HL-60/S4 treated with phorbol 12-myristate 13-acetate at 8.2 ng/mL for 4 days and 3 days (cell line): ENCODE measurements around the gene TENT5C.

Experiments
- in situ Hi-C: fragments of 300-500 bp; cut with MboI; formaldehyde crosslinking; loops from 2 replicates; pipeline ENCODE4 v1.15.0; 2022; ENCODE audit warnings: low sequenced_read_pairs

Gene TENT5C

DNA sequence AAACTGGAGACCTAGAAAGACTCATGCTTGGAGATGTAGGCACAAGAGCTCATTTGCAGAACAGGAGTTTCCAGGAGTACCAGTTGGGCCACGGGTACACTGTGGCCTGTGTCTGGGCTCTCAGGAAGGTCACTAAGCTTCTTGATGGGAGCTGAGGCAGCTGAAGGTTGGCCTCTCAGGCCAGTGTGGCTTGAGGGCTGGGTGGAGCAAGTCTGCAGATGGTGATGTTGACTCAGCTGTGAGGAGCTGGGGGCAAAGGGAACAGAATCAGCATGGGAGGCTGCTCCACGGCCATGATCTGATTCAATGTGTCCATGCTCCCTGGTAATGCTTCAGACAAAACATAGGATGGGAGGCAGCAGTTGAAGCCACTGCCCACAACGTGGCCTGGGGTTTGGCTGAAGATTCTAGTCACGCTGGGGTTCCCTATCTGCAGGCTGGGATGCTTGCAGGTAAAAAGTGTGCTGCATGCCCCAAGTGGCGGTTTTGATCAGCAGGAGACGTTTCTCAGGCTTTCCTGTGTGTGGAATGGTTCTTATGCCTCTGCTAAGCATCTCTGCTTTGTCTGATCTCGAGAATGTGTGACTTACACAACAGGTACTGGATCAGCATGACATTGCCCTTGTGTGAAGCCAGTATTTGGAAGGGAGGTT lies 15.4 kb upstream of the TENT5C start:
- in situ Hi-C loops: no loop called here

DNA sequence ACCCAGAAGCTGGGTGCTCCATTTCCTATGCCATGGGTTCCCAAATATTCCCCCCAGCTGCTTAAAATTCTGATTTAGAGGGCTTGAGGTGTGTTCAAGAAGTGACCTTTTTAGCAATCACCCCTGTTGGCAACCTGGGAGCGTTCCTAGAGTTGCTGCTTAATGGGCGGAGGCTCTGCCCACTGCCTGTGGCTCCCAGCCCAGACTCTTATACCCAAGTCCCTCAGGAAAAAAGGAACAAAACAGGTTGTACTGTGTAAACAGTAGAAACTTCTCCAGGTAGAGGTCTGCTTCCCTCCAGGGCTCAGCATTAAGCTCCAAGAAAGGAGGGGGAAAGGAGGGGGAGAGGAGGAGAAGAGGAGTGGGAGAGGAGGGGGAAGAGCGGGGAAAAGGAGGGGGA lies 14.6 kb upstream of the TENT5C start:
- in situ Hi-C loops: no loop called here

DNA sequence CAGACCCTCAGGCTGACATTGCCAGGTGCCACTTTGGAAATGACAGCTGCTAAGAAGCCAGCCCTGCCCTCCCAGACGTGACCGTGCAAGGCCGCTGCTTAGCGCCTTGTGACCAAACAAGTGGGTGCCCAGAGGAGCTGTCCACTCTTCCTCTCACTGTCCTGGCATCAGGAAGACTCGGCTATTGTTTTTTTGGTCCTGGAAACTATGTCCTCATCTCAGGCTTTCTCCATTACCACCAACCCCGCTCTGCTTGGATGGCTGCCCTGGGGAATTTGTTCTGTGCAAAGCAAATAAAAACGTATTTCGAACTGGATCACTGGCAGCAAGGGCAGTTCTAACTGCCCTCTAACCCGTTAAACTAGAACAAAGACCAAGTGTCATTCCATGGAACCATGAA lies 13.7 kb upstream of the TENT5C start:
- in situ Hi-C loops: no loop called here

DNA sequence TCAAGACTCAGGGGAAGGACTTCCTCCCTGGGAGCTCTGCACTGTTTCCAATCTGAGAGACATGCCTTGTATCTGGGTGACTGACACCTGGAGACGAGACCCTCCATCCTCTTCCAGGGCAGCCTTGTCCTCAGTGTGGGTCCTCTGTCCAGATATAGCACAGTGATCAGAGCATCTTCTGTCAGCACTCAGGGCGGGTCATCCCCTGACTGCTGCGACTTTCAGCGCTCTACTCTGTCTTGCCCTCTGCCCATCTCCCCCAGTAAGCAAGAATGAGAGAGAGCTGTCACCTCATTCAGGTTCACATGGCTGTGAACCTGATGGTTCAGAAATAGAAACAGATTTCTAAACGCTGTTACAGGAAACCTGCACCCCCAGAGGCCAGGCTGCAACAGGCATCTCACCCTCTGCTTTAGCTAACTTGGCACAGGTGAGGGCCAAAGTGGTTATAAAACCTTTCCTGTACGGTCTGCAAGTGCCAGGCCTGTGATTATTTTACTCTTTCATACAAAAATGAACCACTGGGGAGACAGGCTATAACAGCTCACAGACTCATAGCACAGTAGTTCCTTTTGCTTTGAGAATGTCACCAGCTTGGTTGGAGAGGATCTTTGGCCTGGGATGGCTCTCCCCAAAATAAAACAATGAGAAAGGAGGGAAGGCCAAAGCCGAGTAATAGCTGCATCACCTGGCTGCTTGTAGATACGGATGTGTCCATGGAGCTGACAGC lies 11.4 kb upstream of the TENT5C start:
- in situ Hi-C loops: no loop called here

DNA sequence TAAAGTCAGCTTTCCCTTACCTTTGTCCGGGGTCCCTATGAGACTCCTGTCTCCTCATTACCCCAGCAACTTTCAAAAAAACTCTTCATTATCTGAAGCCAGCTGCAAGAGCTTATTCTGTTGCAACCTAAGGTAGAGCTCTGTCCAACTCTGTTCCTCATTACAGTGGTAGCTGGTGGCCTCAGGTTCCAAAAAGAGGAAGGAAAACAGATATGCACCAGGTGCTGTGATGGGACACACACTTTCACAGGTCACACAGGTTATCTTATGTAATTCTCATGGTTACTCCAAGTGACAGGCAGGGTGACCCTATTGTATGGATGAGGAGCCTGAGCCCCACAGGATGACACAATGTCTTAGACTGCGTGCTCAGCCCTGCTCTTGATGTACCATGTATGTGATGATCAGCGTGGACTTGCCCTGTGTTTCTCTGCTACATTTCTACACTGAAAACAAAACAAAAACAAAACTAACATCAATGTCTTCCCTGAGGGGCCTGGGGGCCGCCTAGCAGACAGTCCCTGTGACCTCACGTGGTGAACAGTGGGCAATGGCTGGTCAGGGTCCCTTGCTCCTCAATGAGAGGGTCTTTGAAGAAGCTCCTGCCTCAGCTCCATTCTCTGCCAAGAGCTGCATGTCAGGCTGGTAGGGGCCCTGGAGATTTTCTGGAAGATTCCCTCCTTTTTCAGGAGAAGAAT lies 9.7 kb upstream of the TENT5C start:
- in situ Hi-C loops: no loop called here

DNA sequence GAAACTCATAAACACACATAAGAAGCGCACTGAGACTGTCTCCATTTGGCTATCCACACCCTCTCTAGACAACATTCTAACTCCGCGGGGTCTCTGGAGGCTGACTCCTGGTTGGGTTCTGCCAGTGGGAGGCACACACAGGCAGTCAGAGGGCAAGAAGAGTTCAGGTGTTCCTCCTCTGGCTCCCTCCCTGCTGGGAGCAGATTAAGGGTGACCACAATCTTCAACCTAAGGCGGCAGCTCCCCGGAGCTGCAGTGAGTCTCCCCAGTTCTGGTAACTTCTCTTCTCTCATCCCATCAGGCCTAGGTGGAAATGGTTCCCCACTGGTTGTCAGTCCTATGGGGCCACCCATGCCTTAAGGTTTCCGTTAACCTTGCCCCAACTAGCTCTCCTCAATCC lies 7.4 kb upstream of the TENT5C start:
- in situ Hi-C loops: no loop called here

DNA sequence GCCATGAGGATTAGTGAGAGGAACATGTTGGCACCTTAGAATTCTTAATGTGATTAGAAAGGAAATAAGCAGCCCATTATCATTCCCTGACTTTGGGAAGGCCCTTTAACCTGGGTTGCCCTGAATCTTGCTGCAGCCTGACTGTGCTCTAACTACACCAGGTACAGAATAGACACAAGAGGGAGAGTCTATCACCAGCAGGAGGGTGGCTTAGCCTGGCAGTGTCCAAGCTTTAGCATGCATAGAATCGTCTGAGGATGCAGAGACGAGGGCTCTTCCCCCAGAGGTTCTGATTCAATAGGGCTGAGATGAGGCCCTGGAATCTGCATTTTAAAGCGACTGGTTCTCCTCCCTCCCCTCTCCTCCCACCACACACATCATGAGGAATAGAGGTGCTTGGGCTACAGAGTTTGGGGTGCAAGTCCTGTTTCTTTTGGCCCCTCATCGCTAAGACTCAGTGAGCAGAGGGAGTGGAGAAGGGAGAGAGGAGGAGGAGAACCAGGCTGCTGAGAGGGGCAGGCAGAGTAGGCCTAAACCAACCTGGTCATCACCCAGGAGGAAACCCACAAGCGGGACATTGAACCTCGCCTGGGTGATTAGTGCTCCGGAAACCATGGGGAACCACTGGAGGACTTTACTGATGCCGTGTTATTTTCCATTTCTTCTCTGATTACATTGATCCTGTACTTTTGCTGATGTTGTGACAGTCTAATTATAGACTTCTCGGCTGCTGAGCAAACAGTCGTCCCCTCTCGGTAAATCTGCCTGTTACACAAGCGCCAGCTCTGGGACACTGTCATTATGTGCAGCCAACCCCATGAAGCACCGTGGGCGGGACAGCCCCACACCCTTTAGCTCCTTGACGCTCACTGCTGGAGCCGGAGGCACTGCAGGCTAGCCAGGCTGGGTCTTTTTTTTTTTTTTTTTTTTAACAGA lies 6.3 kb upstream of the TENT5C start:
- in situ Hi-C loops: no loop called here

DNA sequence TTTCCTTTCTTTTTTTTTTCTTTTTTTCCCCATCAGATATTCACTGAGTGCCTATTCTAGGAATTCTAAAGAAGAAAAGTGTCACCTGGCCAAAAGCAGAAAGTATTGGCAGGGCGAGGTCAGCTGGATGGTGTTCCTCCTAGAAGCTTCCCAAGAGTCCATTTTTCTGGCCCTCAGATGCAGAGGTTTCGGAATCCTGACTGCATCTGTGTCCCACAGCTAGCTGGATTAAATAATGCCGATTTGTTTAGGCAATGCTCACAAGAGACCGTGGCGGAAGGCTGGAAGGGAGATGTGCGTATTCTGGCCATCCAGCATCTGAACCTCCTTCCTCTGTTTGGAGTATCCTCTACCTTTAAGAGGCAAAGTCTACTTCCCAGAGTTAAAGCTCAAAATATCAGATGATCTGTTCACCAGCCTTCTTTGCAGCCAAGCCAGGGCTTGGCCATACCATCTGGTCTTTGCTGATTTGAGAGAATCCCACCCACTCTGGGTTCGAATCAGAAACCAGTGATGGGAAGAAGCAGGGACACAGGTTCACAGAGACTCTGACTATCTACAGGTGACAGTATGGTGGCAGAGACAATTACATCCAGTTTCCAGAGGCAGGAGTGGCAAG lies 5.4 kb upstream of the TENT5C start:
- in situ Hi-C loops: no loop called here

DNA sequence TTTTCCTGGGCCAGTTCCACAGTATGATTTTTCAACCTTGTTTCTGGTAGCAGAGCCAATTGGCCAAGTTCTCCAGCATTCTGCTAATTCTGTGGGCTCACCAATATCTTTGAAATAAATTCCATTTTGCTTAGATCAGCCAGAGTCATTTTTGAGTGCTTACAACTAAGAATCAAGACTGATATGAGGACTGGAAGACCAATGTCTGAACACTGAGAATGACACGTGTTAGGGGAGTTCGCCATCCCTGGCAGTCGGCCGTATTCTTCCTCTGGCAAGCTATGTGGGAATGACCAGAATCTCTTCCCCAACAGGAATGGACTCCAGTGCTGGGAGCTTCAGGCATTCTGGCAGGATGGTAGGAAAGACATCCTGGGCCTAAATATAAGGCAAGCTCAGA lies 4.9 kb upstream of the TENT5C start:
- in situ Hi-C loops: no loop called here

DNA sequence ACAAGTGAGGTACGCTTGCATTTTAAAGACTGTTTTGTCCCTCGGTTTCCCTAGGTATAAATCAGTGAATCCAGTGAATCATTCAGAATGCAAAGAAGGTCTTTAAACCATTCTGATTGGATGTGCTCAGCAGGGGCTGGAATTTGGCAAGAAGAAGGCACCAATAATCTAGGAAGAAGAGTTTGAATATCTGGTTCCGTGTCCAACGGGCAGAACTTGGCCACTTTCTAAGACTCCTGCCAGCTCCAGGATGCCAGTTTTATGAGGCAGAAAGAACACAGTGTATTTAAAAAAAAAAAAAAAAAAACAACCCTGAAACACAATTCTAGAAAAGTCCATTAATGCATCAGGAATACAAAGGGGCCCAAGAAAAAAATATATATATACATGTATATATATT lies 3.0 kb upstream of the TENT5C start:
- in situ Hi-C loops: no loop called here

DNA sequence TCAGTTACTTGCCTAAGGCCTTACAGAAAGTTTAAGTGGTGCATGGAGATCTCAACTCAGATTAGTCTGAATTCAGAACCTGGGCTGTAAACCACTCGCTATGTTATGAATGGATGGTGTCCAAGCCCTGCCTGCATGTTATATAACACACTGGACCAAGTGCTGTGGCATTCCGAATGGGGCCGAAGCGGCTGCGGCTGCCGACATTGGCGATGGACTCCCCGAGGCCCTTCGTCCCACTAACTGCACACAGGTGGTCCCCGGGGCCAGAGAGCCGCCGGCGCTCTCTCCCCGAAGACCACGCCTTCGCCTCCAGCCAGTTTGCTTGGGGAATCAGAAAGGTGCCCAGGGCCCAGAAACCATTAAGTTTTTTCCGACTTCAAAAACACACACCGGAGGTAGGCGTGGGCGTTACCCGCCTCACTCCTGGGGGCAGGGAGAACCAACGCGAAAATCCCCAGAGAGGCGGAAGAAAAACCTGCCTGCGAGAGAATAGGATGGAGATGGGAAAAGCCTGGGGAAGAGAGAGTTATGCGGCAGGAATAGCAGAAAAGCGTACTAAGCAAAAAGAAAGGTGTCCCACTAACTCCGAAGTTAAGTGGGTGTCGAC lies 579 bp upstream of the TENT5C start:
- in situ Hi-C loops: no loop called here

DNA sequence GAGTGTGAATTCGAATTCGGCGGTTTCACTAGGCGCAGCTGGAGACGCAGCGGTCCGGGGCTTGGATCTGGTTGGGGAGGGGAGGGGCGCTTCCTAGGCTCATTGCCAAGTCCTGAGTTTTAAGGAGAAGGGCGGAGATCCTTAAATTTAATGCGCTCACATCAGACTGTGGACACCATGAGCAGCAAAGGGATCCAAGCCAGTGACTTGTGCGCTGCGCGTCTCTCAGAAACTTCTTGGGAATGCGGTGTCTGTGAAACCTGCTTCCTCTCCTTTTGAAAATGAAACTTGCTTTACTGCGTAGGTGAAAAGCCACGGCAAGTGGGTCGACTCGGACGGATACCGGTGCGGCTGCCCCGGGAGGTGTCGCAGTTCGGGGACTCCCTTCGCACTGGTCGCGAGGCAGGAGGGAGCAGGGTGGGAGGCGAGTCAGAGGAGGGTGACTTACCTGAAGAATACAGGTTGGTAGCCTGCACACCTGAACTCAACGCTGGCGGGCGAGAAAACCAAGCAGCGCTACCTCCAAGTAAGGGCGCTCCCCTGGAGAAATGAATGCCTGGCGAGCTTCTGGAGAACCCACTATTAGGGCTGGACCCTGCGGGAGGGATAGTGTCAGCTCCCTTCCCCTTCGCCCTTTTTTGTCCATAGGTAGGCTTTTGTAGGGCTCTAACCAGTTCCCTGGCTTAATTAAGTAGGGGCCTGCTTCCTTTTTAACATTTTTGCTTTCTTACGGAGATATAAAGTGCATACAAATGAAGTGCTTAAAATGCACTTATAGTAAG lies 992 bp downstream of the TENT5C start:
- in situ Hi-C loops: no loop called here

DNA sequence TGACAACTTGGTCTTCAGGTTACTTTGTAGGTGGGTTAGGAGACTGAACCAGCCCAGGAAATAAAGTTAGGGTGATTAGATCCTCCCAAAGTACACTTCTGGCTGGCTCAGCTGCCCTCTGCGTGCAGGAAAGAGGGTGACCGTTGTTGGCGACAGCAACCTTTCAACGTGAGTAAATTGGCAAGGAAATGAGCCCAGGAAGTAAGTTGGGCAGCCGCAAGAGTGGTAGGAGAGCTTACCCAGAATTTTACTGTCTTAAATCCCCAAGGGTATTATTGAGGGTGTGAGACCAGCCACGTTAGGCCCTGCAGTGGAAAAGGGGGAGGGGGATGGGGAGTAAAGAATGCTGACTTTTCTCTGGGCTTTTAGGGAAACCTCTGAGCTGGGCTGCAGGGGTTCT lies 1.6 kb downstream of the TENT5C start:
- in situ Hi-C loops: no loop called here

DNA sequence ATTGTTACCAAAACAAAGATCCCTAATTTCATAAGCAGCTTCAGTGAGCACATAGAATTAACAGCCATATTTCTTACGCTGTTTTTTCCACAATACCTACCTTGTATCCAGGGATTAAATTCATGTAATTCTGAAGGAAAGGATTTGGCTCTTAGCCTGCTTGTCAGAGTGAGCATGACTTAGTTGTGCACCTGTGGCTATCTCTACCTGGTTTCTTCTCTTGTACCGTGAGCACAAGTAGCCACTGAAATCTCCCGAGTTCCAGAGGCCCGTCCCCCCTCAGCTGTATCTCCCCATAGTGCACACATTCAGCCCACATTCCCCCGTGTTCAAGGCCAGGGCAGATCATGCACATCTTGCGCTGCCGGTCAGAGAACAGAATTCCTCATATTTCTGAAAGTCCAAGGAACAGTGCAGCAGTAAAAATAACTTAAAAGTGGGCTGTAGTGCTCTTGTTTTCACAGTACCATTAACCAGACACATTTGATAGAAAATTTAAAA lies 2.3 kb downstream of the TENT5C start:
- in situ Hi-C loops: no loop called here

DNA sequence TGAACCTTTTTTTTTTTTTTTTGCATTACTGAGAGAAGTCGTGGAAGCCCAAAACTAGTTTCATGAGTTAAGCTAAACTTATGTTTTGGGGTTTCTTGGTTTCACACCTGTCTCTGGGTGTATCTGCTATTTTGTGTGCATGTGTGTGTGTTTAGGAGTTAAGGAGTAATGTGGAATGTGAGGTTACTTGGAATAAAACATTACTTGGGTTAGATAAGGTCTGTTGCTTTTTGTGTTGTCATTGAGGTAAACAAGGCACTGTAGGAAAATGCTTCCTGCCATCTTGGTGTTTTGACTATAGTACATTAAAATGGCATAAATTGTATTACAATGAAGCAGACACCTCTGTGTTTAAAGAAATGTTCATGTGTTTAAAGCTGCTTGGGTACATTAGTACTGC lies 2.9 kb downstream of the TENT5C start:
- in situ Hi-C loops: no loop called here

DNA sequence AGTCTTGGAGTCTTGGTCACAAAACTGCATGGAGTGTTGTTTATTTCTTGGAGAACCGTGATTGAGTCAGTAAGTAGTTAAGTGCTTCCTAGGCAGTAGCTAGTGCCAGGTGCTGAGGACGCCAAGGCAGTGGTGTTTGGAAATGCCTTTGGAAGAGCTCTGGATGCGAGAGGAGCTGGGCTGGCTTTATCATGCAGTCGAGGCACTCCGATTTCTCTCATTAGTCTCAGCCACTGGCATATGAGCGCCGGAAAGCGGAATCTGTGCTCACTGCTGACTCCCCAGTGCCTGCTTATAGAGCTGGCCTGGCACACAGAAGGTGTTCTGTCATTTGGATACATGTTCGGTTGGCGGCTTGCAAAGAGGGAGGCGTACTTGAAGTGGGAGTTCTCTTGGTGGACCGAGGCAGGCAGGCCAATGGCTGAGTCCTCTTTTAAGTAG lies 3.6 kb downstream of the TENT5C start:
- in situ Hi-C loops: no loop called here

DNA sequence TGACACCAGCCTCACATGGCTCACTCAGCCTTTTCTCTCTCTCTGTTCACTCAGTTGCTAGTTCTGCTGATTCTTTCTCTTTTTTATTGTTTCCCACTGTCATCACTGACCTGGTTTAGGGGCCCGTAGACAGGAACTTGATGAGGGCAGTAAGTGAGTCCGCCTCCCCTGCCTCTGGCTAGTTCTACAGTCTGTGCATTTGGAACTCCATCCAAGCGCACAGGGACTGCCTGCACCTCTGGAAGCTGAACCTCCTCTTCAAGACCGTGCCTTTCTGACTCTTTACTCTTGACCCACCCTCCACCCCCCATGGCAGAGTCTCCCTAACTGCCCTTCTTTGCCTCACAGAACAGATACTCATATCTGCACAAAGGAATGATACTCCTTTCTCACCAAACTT lies 4.2 kb downstream of the TENT5C start:
- in situ Hi-C loops: no loop called here

DNA sequence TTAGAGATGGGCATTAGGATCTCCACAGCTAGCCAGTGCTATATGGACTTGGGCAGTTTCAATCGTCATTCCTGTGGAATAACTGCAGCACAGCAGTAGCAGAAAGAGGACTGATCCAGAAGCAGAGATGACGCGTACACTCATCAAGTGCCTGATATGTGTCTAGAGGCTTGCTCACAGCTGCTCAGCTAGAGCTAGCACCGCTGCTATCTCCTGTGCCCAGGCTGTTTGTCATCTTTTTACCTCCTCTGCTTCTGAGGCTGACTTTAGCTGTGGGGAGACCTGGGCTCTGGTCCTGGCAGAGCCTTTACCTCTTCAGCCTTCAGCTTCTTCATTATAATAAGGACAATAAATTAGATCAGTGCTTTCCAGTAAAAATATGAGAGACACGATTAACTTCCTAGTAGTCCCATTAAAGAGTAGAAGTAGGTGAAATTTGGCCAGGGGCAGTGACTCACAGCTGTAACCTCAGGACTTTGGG lies 5.3 kb downstream of the TENT5C start:
- in situ Hi-C loops: no loop called here

DNA sequence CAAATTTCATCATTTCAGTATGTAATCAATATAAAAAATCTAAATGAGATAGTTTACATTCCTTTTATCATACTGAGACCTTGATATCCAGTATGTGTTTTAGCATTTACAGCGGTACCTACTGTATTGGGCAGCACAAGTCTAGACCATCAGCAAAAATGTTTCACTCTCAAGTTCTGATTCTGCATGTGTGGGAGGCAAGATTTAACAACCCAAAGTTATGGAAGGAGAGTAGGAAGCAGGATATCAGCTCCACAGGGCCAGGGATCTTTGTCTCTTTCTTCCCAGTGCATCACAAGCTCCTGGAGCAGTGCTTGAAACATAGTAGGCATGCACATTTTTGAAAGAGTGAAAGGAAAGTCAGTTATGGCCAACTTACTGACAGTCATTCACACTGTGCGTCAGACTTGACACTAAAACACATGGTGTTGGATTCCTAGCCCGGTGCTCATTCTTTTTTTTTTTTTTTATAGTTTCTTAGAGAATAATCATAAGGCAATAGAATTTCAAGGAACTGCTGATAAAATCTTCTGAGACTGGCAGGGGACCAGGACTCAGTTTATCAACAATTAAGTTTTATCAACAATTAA lies 6.1 kb downstream of the TENT5C start:
- in situ Hi-C loops: no loop called here
